Left cardiac atrium (tissue), 4 donors: ENCODE data around the gene ANKRD49. TPM values are rescaled to one million over a fixed set of nuclear protein-coding genes. Genes with fewer than 3 reads are reported as not detected.
A peak's percentile ranks its signal among the peaks of the same experiment; 100 is the strongest.

ENCODE experiments used
- ATAC-seq, 2 donors: fragments of 200-7000 bp; cut with Tn5 transposase; one replicate each; pipeline ENCODE4 v1.9.1; 2020; ENCODE audit warnings: mild to moderate bottlenecking in 2 of 2, moderate library complexity in 2 of 2
- DNase-seq: peaks from one replicate; pipeline ENCODE4 v3.0.0-alpha.2; 2020
- intact Hi-C, 2 donors: fragments of 100-400 bp; cut with DNase I; formaldehyde crosslinking; loops; one replicate each; pipeline versions ENCODE4 v1.14.1 to v1.15.1; 2022 to 2023
- microRNA-seq, 2 donors: library from miRNA; unstranded; fragments of <30 nt; microRNA quantifications; one replicate each; pipeline ENCODE4 v1.2.0, GENCODE V29; 2020
- total RNA-seq, 2 donors: library from RNA; stranded (reverse); fragmentation: NEBNext Ultra II Directional; extraction: Animal tissue kit (Norgen Biotek cat#: 25700); gene quantifications; one replicate each; pipeline ENCODE4 v1.2.1, GENCODE V29; 2021
- donor health status: DM: no; HTN: yes; CAD: no.
- donor health status: DM: no; HTN: yes; CAD: no; lungs with severe emphysema.
- donor health status: DM: yes; HTN: yes; CAD: no.
- donor health status: Dilated cardiomyopathy.

ANKRD49 gene
- total RNA-seq, 2 donors from 2014 or later: 5.8 to 6.5 TPM

DNA sequence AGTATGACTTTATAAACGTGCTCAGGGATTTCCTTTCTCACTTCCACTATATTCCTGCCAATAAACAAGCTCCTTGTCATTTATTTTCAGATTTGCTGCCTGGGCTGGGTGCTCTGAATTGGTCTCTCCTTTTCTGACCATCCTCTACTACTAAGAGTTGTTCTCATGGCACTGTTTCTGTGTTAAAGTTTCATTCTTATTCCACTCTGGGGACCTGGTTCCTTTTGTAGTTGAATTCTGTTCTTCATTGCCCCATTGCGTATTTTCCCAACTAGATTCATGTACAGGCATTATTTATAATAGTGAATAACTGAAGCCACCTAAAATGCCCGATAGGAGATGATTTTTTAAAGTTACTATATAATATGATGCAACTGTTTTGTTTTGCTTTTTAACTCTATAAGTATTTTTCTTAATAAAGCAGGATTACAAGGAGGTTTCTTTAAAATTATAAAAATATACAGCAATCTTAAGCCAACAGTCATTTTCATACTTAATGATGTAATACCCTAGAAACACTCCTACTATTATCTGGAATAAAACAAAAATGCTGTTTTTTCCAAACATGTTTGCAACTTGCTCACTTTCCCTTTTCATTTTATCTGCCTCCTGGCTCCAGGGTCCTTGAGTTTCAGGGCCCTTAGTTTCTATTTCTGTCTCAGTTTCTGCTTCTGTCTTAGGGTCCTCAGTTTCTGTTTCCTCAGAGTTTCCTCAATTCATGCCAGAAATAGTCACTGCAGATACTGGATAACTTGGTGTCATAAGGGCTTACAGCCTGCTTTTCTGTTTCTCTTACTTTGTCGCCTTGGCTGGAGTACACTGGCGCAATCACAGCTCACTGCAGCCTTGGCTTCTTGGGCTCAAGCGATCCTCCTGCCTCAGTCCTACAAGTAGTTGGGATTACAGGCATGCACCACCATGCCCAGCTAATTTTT lies 40.2 kb downstream of the ANKRD49 start:
- DNase-seq: peak; percentile 37
- intact Hi-C loops: no loop called here
- ATAC-seq: peak; percentile 64 to 71

DNA sequence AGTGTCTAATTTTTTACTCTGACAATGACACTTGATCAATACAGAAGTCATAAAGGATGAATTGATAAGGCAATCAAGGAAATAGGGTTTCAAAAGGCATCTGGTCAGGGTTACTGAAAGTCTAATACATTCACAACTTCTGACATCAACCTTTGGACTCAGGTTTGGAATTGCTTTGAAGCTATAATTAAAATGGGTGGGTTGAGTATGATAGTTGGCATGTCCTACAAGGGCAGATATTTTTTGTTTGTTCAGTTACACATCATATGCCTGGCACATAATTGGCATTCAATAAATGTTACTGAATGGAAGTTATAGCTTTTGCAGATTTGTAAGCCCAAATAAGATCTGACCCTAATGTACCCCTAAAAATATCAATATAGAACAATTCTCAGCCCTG lies 42.6 kb downstream of the ANKRD49 start:
- intact Hi-C loops: no loop called here
- ATAC-seq (no peak), DNase-seq (no peak)

- intact Hi-C loops: no loop called here
- ATAC-seq (peak; percentile 15 to 38), DNase-seq (no peak)
These were observed 43.3 kb downstream of the ANKRD49 start for GRCh38 chr11:94537031-94537600.

- intact Hi-C loops: no loop called here
- DNase-seq: no peak
- ATAC-seq: no peak
These were observed 45.6 kb downstream of the ANKRD49 start for GRCh38 chr11:94539420-94539819.

GRCh38 chr11:94543695-94544645 lies 50.2 kb downstream of the ANKRD49 start, which contains the start of gene FUT4:
TSS of gene FUT4 (plus strand) at chr11:94543921. CDS start at chr11:94544134, 213 bp downstream.
- peak; percentile 90 for DNase-seq
- ATAC-seq: peak; percentile 91 to 96
- intact Hi-C loops: no loop called here

GRCh38 chr11:94544646-94545263 lies 51.0 kb downstream of the ANKRD49 start:
- peak; percentile 5 to 15 for ATAC-seq
- intact Hi-C loops: no loop called here
- peak; percentile 35 for DNase-seq

DNA sequence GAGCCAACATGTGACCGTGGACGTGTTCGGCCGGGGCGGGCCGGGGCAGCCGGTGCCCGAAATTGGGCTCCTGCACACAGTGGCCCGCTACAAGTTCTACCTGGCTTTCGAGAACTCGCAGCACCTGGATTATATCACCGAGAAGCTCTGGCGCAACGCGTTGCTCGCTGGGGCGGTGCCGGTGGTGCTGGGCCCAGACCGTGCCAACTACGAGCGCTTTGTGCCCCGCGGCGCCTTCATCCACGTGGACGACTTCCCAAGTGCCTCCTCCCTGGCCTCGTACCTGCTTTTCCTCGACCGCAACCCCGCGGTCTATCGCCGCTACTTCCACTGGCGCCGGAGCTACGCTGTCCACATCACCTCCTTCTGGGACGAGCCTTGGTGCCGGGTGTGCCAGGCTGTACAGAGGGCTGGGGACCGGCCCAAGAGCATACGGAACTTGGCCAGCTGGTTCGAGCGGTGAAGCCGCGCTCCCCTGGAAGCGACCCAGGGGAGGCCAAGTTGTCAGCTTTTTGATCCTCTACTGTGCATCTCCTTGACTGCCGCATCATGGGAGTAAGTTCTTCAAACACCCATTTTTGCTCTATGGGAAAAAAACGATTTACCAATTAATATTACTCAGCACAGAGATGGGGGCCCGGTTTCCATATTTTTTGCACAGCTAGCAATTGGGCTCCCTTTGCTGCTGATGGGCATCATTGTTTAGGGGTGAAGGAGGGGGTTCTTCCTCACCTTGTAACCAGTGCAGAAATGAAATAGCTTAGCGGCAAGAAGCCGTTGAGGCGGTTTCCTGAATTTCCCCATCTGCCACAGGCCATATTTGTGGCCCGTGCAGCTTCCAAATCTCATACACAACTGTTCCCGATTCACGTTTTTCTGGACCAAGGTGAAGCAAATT lies 51.7 kb downstream of the ANKRD49 start:
- DNase-seq (peak; percentile 39), ATAC-seq (peak in 1 of 2 donors; percentile 0)
- intact Hi-C loops: no loop called here

DNA sequence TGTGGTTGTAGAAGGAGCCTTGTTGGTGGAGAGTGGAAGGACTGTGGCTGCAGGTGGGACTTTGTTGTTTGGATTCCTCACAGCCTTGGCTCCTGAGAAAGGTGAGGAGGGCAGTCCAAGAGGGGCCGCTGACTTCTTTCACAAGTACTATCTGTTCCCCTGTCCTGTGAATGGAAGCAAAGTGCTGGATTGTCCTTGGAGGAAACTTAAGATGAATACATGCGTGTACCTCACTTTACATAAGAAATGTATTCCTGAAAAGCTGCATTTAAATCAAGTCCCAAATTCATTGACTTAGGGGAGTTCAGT lies 52.3 kb downstream of the ANKRD49 start:
- no peak for ATAC-seq
- DNase-seq: no peak
- intact Hi-C loops: no loop called here

GRCh38 chr11:94546886-94547285 lies 53.1 kb downstream of the ANKRD49 start:
- intact Hi-C loops: no loop called here
- ATAC-seq (no peak), DNase-seq (no peak)

DNA sequence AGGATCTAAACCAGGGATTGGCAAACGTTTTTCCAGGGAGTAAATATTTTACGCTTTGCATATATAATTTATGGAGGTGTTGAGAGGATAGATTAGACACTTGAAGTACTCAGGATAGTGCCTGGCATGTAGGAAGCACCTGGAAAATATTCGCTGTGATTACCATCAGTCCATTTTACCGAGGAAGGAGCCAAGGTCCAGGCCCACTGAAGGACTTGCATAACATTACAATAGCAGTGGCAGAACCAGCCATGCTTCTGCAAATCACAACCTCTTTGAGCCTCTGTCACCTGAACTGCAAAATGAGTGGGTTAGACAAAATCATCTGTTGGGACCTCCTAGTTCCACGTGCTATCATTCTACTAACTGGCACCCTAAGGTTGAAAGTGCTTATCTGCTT lies 55.4 kb downstream of the ANKRD49 start:
- no peak for ATAC-seq

More for the DNA sequence above, 55.4 kb downstream of the ANKRD49 start:
- intact Hi-C loops: no loop called here
- DNase-seq: no peak

Small RNA genes lying within 50 kb of the gene (microRNA-seq; reads per million reads assigned to microRNA genes)
- gene MIR548L: 0.60 to 1.4 reads per million in 2 donors

Other genes with a start within 250 kb of the ANKRD49 start
- gene IZUMO1R, start 189.4 kb upstream of the ANKRD49 start, total RNA-seq: not detected
- under 1 TPM; 0.10 to 0.32 TPM for gene GPR83, start 92.6 kb upstream of the ANKRD49 start, total RNA-seq
- 10 to 100 TPM in 1 of 2 donors, 1 to 10 TPM in 1; 8.0 to 10.0 TPM for gene MRE11, start 140 bp upstream of the ANKRD49 start, total RNA-seq
- not detected for gene C11orf97, start 18.5 kb downstream of the ANKRD49 start, total RNA-seq
- 1 to 10 TPM; 2.9 to 3.2 TPM for gene FUT4, start 49.9 kb downstream of the ANKRD49 start, total RNA-seq
- gene PIWIL4, start 73.4 kb downstream of the ANKRD49 start, total RNA-seq: 1 to 10 TPM; 1.0 to 1.5 TPM